PC-3 (cell line): ENCODE measurements around the gene RALGPS1.

Experiments
- EZH2 ChIP-seq: fragments of 300-600 bp; sonication (generic); IDR thresholded peaks from one replicate; pipeline ENCODE4 v1.6.1; 2017; ENCODE audit warnings: antibody characterized with exemption, mild to moderate bottlenecking, low read length; ENCODE audit not compliant: unreplicated experiment
- TF ChIP-seq, protein P1 (sequence below): fragments of 300-600 bp; sonication (generic); conservative IDR thresholded peaks from 2 replicates; pipeline ENCODE4 v1.5.1; 2017; ENCODE audit warnings: antibody characterized with exemption, low read depth, mild to moderate bottlenecking, low read length

GRCh38 chr9:126914458-126915280 is at the start of gene RALGPS1:
- TF ChIP-seq, protein P1, sequence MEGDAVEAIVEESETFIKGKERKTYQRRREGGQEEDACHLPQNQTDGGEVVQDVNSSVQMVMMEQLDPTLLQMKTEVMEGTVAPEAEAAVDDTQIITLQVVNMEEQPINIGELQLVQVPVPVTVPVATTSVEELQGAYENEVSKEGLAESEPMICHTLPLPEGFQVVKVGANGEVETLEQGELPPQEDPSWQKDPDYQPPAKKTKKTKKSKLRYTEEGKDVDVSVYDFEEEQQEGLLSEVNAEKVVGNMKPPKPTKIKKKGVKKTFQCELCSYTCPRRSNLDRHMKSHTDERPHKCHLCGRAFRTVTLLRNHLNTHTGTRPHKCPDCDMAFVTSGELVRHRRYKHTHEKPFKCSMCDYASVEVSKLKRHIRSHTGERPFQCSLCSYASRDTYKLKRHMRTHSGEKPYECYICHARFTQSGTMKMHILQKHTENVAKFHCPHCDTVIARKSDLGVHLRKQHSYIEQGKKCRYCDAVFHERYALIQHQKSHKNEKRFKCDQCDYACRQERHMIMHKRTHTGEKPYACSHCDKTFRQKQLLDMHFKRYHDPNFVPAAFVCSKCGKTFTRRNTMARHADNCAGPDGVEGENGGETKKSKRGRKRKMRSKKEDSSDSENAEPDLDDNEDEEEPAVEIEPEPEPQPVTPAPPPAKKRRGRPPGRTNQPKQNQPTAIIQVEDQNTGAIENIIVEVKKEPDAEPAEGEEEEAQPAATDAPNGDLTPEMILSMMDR = no peak
- TF ChIP-seq EZH2 = no peak
